Pancreas (tissue), 10 donors: ENCODE data around the gene KCNE5. TPM values are rescaled to one million over a fixed set of nuclear protein-coding genes. Genes with fewer than 3 reads are reported as not detected.

ENCODE experiments used
- ATAC-seq, 4 donors: fragments of 200-7000 bp; cut with Tn5 transposase; one replicate each; pipeline versions ENCODE4 v1.8.0 to v1.9.1; 2020; ENCODE audit warnings: mild to moderate bottlenecking in 4 of 4, moderate library complexity in 4 of 4
- DNase-seq, 6 donors: peaks; one replicate each; pipeline ENCODE4 v3.0.0-alpha.2; 2020
- FAIRE-seq: peaks from 2 replicates; lab custom pipeline; 2012; peaks lifted over from hg19 to GRCh38; lab: Jason Lieb, UNC
- H3K27ac ChIP-seq, 4 donors: fragments of 200-600 bp; sonication (generic); 1 replicate in 3 of 4; 2 replicates in 1 of 4; pipeline versions ENCODE4 v1.5.0 to v1.8.0; 2020
- H3K27me3 ChIP-seq, 4 donors: fragments of 200-600 bp; one replicate each; pipeline ENCODE4 v1.8.0; 2021
- H3K36me3 ChIP-seq, 3 donors: fragments of 200-600 bp; sonication (generic) in 1 of 3; one replicate each; pipeline versions ENCODE4 v1.5.0 to v1.8.0; 2020 to 2021
- H3K4me1 ChIP-seq, 3 donors: fragments of 200-600 bp; one replicate each; pipeline ENCODE4 v1.8.0; 2021
- H3K4me3 ChIP-seq, 4 donors: fragments of 200-600 bp; sonication (generic) in 2 of 4; one replicate each; pipeline versions ENCODE4 v1.5.0 to v1.8.0; 2020 to 2021
- H3K9me3 ChIP-seq, 4 donors: fragments of 200-600 bp; one replicate each; pipeline ENCODE4 v1.8.0; 2021
- CTCF ChIP-seq, 4 donors: fragments of 200-600 bp; sonication (generic) in 3 of 4; IDR thresholded peaks; one replicate each; pipeline versions ENCODE4 v1.5.0 to v1.8.0; 2021; ENCODE audit warnings: antibody characterized with exemption in 4 of 4
- WGBS, 2 donors: extraction: QIAGEN DNeasy Blood & Tissue Kit; methylation state at CpG; one replicate each; pipeline ENCODE4 v1.1.7; 2013; 5-methylcytosine and 5-hydroxymethylcytosine counted together
- intact Hi-C, 3 donors: fragments of 100-400 bp; cut with DNase I; formaldehyde crosslinking; loops; one replicate each; pipeline versions ENCODE4 v1.11.1 to v1.14.2; 2022
- polyA plus RNA-seq, 2 donors: library from polyadenylated mRNA; stranded (reverse); fragments of 200-250 nt; gene quantifications; one replicate each; pipeline ENCODE4 v1.2.3, GENCODE V29; 2013
- total RNA-seq, 6 donors: library from RNA; stranded (reverse); fragmentation: NEBNext Ultra II Directional in 4 of 6; extraction: Animal tissue kit (Norgen Biotek cat#: 25700) in 4 of 6; gene quantifications; one replicate each; pipeline versions ENCODE4 v1.2.1 to v1.2.4, GENCODE V29; 2021 to 2023
- donor health status: healthy with polysubstance abuse.
- donor health status: DM: no; HTN: no; CAD: no; lungs with moderate emphysema.
- donor health status: DM: no; HTN: no; CAD: no.
- donor health status: control.
- donor health status: control.
- donor health status: Bipolar disorder and iron deficiency.
- donor health status: DM: yes; HTN: yes; CAD: no.
- donor health status: DM: no; HTN: no; CAD: no.
- donor health status: DM: no; HTN: no; CAD: no.
- donor health status: DM: yes; HTN: yes; CAD: no.

Gene KCNE5
- total and polyA plus RNA-seq, 8 donors = 0.12 TPM; not detected in 7

DNA sequence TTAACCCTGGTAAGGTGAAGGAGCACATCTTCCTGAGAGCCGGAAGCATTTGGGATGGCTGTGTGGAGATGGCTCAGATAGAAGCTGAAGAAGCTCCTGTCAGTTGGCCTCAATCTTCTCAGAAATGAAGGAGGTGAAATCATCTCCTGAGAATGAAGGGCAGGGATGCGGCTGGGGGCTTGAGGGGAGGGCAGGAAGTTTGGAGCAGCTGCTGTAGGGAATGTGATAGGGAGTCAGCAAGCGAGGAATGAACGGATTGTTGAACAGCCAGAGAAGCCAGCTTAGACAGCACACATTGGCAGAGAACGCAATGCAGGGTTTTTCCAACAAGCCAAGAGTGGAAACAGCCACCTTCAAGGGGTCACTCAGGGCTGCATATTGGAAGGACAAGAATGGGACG, 10.0 kb downstream of the KCNE5 start:
- no peak overlapping the region for H3K4me3 ChIP-seq
- DNase-seq = no peak
- H3K4me1 ChIP-seq = no peaks in the 10 kb centered on the region
- H3K36me3 ChIP-seq = no peaks in the 10 kb centered on the region
- no peak for FAIRE-seq
- H3K27ac ChIP-seq = no peak overlapping the region
- H3K27me3 ChIP-seq = peaks cover 0 to 11% (median 2%) of the 10 kb centered on the region in 4 donors
- 71% methylated on average over 6 of the region's 6 CpGs for WGBS, 2 donors
- no peaks in the 10 kb centered on the region for H3K9me3 ChIP-seq
- no peak for TF ChIP-seq CTCF (IDR thresholded peaks at IDR 0.05)
- intact Hi-C loops = no loop called here
- no peak for ATAC-seq

GRCh38 chrX:109601486-109601885, 23.5 kb downstream of the KCNE5 start:
- no peak overlapping the region for H3K27ac ChIP-seq
- H3K9me3 ChIP-seq = no peaks in the 10 kb centered on the region
- DNase-seq = no peak
- H3K4me1 ChIP-seq = no peaks in the 10 kb centered on the region
- 44 to 50% methylated on average over 5 of the region's 5 CpGs for WGBS, 2 donors
- no peak for FAIRE-seq
- intact Hi-C loops = no loop called here
- peaks cover 0 to 41% (median 4%) of the 10 kb centered on the region in 4 donors for H3K27me3 ChIP-seq
- no peak overlapping the region for H3K4me3 ChIP-seq
- no peak for TF ChIP-seq CTCF (IDR thresholded peaks at IDR 0.05)
- no peak for ATAC-seq
- H3K36me3 ChIP-seq = no peaks in the 10 kb centered on the region

DNA sequence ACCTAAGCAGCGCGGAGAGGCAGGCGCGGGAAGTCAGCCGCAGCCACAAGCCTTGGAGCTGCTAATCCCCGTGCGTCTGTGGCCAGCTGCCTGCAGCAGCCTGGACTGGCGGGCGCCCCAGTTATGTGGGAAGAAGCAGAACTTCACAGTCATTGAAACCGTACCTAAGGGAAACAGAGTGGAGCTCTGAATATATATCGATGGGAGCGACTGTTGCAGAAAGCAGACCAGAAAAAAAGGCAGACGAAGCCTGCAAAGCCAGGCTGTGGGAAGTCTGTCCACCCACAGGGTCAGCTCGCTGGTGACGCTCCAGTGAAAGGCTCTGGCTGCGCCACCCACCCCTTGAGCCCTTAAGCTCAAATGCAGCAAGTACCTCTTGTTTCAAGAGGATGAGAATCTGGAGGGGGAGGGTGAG, 24.7 kb downstream of the KCNE5 start:
- Histone ChIP-seq H3K27me3 (peaks cover 0 to 38% (median 4%) of the 10 kb centered on the region in 4 donors), H3K36me3 (no peaks in the 10 kb centered on the region), H3K4me1 (no peaks in the 10 kb centered on the region), H3K27ac (no peak overlapping the region), H3K9me3 (no peaks in the 10 kb centered on the region), H3K4me3 (no peak overlapping the region)
- no peak for TF ChIP-seq CTCF (IDR thresholded peaks at IDR 0.05)
- intact Hi-C loops = no loop called here
- WGBS, 2 donors = 21 to 28% methylated on average over 16 of the region's 16 CpGs
- ATAC-seq (peak in 2 of 4 donors; percentile 25 to 37), FAIRE-seq (no peak), DNase-seq (no peak)

- peaks cover 0 to 23% (median 0%) of the 10 kb centered on the region in 4 donors for H3K27me3 ChIP-seq
- no peaks in the 10 kb centered on the region for H3K36me3 ChIP-seq
- intact Hi-C loops = no loop called here
- no peak for ATAC-seq
- H3K27ac ChIP-seq = no peak overlapping the region
- FAIRE-seq = no peak
- no peak for DNase-seq
- no peak overlapping the region for H3K4me3 ChIP-seq
- 72 to 75% methylated on average over 3 of the region's 3 CpGs for WGBS, 2 donors
- H3K9me3 ChIP-seq = no peaks in the 10 kb centered on the region
- H3K4me1 ChIP-seq = no peaks in the 10 kb centered on the region
- TF ChIP-seq CTCF (IDR thresholded peaks at IDR 0.05) = no peak
Measured at GRCh38 chrX:109596015-109596414, 29.0 kb downstream of the KCNE5 start.

- DNase-seq (no peak), FAIRE-seq (no peak), ATAC-seq (no peak)
- H3K4me3 ChIP-seq = no peak overlapping the region
- WGBS, 2 donors = 49 to 50% methylated on average over 4 of the region's 4 CpGs
- H3K27ac ChIP-seq = no peak overlapping the region
- intact Hi-C loops = no loop called here
- TF ChIP-seq CTCF (IDR thresholded peaks at IDR 0.05) = no peak
- H3K4me1 ChIP-seq = no peaks in the 10 kb centered on the region
- no peaks in the 10 kb centered on the region for H3K9me3 ChIP-seq
- no peaks in the 10 kb centered on the region for H3K36me3 ChIP-seq
- H3K27me3 ChIP-seq = no peaks in the 10 kb centered on the region
Measured at GRCh38 chrX:109590176-109590575, 34.8 kb downstream of the KCNE5 start.
